NCI-H187 treated with DMSO at 0.1 percent for 48 hours (cell line): ENCODE results near the gene PARP1.
"Not testable (repeated sequence)": the region's sequence is repeated elsewhere in the genome, so short reads cannot be mapped to it uniquely, and the experiment has no call there.

Experiments used
- DNase-seq: peaks from one replicate; lab custom pipeline; 2025; lab: John Stamatoyannopoulos, UW

Gene PARP1

DNA sequence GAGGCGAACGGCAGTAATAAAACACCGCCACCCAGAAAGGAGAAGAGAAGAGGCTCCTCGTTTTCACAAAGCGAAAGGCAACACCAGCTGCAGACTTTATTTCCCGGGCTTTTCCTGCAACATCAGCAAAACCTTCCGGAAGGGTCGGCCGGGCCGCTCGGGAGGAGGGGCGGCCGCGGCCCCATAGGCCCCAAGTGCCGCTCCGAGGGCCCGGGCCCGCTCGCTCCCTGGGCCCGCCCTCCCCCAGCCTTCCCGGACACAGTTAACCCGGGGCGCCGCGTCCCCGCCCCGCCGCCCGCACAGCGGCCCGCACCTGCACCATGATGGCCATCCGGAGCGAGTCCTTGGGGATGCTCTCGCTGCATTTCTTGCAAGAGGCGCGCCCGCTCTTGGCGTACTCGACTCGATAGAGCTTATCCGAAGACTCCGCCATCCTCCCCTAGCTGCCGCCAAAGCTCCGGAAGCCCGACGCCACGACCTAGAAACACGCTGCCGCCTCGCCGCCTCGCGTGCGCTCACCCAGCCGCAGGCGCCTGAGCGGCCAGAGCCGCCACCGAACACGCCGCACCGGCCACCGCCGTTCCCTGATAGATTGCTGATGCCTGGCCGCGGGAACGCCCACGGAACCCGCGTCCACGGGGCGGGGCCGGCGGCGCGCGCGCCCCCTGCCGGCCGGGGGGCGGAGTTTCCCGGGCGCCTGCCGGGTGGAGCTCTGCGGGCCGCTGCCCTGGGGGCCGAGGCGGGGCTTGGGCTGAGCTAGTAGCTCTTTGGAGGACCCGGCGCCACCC is at the start of gene PARP1:
TSS of gene PARP1 (minus strand) at position 597 of the 788 bp plus-strand sequence. CDS start at position 433, 164 bp downstream.
- DNase-seq, result no peak

DNA sequence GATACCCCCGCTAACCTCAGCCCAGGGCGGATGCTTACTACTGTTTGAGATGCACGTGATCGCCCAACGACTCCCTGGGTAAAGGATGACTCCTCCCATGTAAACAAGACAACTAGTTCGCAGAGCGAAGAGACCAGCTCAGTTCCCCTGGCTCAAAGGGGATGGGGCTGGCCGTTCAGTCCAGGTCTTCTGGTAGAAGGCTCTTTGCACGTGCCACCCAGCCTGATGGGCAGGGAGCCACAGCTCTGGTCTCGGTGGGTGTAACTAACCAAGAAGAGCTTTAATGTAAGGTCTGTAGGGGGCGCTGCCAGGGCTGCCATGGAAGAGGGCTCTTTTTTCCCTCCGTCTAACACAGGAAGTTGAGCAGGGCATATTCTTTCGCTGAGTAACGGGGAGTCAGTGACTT is 49.4 kb upstream of the PARP1 start:
- no peak for DNase-seq

DNA sequence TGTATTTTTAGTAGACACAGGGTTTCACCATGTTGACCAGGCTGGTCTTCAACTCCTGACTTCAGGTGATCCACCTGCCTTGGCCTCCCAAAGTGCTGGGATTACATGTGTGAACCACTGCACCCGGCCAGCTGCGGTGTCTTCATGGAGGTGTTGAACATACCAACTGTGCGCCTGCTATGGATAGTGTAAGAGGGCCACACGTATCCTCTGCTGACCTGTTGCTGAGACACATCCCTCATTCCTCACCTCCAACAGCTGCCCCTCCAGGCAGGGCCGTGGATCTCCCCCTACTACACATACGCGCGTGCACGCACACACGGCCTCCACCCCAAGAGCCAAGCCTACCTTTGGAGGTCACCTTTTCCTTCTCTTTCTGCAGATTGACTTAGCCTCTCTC is 48.0 kb upstream of the PARP1 start:
- DNase-seq, result no peak

DNA sequence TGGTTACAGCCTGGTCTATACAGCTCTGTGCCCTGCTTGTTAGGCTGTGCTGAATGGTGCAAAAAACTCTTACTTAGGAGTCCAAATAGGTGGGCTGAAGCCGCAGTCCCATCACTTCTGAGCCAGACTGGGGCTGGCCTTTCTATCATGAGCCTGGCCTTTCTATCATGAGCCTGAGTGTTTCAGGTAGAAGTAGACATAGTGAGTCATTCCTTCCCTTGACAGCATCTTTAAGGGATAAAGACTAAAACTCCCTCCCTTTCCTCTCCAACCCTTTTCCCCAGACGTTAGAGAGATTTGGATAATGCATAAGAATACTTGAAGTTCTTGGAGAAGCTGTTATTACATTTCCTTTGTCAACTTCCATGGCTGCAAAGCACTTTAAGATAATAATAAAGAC is 46.5 kb upstream of the PARP1 start:
- no peak for DNase-seq

DNA sequence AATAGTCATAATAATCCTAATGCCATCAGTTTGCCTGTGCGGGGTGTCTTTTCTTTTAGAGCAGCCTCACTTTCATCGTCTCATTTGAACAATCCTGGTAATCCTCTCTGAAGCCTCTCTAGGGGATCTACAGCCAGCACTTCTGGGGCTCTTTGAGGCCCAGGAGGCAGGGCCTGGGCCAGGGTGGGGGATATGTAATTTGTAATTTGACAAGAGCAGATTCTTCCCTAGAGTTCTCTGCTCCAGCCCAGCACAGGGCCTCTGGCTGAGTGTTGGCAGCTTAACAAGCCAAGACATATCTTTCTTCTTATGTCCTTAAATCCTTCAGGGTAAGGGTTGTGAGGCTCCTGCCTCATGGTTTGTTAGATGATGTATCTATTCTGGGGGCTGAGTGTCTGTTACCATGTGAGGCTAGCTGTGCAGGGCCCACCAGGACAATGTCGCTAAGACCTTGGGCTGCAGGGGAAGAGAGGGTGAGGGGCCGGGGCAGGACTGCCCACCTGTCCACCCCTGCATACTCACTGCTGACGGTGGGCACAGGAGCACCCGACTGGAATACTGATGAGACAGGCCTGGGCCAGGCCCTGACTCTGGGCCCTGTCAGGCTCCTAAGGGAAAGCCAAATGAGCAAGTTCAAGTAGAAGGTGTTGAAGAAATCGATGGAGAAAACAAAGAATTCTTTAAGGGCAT is 45.3 kb upstream of the PARP1 start:
- DNase-seq, result no peak

DNA sequence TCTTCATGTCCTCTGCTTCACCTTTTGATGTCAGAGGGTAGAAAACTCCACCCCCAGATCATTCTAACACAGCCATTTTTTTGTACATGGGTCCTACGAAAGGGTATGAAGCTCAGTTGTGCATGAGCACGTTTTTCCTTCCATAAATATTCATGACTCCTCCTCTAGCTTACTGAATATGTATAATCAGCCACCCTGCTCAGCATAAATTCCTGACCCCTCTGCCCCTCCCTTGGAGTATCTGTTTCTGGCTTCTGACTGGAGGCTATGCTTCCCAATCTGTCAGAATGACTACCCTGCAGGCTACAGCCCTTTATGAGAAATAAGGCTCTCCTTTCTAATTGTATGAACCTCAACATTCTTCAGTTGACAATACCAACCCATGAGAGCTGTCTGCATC is 42.8 kb upstream of the PARP1 start:
- DNase-seq, result no peak

DNA sequence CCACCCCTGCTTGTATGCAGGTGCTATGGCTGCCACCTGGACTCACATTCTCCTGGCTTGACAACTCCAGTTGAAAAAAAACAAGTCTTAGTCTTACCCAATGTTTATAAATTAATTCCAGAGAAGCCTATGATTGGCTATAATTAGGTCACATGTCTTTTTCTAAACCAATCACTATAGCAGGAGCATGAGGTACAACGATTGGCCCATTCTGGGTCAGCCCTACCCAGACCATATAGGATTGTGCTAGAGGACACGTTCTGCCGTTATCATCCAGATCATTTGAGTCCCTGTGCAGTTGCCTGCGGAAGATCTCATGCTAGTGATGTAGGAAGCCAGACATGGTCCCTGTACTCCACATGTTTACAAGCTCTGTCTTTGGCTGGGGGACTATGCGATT is 41.9 kb upstream of the PARP1 start:
- no peak for DNase-seq

DNA sequence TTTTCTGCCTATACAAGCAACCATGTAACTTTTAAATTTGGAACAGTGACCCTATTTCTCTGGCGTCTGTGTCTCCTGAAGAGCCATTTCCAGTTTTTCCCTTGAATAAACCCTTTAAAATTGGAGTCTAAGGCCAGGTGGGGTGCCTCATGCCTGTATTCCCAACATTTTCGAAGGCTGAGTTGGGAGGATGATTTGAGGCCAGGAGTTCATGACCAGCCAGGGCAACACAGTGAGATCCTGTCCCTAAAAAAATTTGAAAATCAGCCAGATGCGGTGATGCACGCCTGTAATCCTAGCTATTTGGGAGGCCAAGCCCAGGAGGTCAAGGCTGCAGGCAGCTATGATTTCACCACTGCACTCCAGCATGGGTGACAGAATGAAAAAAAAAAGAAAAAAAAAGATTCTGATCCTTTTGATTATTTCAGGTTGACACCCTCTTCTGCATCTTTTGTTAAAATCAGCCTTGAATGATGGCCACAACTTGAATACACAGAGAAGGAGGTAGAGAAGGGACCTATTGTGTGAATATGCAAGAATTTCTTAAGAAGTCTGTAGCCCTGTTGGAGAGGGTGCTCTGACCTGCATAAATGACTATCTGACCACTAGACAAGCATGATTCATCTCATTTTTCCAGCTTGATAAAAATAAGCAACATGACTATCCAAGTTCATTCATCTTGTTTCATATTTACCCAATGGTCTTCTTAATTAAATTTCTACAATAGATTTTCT is 40.2 kb upstream of the PARP1 start:
- no peak for DNase-seq

DNA sequence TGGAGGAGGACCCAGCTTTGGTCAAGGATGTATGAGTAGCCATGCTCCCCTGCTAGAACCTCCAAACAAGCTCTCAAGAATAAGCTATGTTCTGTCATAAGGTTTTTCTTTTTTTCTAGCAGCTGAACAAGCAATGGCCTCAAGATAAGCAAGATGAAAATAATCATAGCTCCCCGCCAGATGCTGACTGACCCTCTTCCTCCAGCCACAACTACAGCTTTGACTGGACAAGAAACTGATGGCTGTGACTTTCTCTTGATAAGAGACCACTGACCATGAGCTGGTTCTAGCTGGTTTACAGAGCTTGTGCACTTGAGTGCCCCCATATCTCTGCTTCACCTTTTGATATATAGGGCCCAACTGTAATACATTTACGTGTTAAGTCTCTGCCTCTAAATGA is 38.2 kb upstream of the PARP1 start:
- no peak for DNase-seq

DNA sequence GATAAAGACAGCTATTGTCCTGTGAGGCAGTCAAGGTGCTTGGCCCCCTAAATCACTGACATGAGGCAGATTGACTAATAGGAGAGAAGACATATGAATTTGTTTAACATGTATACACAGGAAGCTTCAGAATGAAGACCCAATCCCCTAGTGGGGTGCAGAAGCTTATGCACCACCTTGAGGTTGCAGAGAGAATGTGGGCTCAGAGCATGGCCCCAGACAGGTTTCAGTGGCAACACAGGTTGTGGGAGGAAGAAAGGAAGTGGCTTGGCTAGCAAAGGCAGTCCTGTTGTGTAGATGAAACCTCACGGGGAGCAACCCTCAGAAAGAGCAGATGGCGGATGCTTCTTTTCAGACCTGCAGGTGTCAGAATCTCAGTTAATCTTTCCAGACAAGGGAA is 37.0 kb upstream of the PARP1 start:
- DNase-seq, result no peak

DNA sequence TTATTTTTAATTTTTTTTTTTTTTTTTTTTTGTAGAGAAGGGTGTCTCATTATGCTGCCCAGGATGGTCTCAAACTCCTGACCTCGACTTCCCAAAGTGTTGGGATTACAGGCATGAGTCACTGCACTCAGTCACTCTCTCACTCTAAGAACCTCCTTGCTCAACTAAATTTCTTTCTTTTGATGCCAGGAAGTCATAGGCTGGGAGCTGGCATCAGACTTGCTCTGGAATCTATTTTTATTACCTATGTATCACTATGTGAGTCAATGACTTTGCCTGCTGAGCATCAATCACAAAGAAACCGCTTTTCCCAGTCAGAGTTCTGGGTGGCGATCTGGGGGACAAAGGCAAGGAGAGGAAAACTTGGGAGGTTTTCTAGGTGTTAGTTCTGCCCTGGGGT is 35.5 kb upstream of the PARP1 start:
- DNase-seq, result no peak

DNA sequence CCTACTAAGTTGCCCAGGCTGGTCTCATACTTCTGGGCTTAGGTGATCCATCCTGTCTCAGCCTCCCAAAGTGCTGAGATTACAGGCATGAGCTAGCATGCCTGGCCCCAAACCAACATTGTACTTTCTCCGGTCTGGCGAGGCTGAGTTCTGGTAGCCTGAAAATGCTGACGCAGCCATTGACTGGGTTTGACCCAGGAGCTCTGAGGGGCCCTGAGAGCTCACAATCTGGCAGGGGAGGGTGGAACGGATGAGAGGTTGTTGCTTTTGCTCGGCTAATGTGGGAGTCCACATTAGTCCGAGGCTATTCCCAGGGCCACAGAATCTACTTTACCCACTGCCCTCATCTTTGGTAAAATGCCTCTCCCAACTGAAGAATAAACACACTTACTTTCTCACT is 35.1 kb upstream of the PARP1 start:
- no peak for DNase-seq

DNA sequence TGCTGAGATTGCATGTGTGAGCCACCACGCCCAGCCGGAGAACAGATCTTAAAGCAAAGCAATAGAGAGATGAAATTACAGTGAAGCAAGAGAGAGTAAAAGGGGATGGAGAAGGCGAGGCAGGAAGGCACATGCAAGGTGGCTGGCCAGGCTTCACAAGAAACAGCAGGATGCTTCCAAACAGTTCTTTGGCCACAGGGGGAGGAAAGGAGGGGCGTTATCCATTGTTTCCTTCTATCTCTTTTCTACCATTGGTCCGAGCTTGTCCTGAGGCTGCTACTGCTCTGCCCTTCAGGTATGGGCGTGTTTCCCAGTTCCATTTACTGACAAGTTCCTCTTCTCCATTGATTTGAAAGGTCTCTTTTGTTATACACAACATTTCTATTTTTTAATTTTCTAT is 33.7 kb upstream of the PARP1 start:
- no peak for DNase-seq

DNA sequence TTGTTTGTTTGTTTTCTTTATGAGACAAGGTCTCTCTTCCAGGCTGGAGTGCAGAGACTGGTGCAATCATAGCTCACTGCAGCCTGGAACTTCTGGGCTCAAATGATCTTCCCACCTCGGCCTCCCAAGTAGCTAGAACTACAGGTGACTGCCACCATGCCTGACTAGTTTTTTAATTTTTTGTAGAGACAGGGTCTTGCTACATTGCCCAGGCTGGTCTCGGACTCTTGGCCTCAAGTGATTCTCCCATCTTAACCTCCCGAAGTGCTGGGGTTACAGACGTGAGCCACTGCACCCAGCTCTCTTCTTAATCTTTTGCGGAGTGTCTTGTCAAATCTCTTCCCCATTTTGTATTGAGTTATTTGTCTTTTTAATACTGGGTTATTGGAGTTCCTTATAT is 32.6 kb upstream of the PARP1 start:
- no peak for DNase-seq

DNA sequence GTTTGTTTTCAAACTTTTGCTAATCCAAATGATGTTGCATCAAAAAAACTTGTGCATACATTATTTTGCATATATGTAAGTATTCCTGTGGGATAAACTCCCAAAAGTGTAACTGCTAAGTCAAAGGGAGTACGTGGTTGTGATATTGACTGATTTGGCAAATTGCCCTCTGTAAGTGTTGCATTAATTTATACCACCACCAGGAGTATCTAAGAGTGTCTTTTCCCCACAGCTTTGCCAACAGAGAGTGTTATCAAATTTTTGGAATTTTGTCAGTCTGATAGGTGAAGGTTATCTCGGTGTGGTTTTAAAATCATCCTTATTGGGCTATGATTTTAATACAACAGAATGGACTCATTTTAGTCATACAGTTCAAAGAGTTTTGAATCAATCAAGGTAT is 30.1 kb upstream of the PARP1 start:
- no peak for DNase-seq

DNA sequence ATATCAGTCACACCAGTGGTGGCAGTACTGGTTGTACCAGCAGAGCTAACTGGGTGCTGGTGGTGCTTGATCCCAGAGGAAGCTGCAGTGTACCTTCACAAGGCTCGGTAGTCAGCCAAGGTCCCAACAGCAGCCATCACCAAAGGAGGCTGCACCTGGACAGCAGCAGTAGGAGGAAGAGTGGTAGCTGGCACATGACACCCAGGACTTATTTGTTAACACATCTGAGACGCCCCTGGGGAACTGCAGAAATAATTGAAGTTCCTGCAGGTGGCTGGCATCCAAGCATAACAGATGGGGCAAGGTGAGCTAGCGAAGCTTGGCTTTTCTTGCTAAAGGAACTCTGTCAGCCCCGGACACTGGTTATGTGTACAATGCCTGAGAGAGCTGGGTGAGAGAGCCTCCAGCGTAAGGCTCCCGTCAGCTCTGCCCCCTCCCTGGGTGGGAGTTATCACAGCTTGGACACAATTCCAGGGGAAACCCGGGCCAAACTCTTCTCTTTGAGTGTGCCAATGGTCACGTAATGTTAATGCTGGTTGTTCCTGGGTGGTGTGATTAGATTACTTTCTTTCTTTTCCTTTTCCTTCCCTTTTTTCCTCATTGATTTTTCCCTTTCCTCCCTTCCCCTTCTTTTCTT is 29.1 kb upstream of the PARP1 start:
- DNase-seq, result peak; percentile 61

DNA sequence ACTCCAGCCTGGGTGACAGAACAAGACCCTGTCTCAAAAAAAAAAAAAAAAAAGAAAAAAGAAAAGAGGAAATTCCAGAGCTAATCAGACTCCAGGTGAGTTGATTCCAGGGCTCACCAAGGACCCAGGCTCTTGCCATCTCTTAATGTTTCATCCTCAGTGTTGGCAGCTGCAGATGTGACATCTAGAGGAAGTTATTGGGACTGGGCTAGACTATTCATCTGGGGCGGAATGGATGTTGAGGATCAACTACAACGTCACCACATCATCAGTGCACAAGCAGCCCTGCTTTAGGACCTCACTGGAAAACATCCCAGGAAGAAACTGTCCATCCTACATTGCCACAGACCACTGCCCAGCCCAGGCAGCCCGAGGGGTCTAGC is 28.6 kb upstream of the PARP1 start:
- DNase-seq, result no peak

DNA sequence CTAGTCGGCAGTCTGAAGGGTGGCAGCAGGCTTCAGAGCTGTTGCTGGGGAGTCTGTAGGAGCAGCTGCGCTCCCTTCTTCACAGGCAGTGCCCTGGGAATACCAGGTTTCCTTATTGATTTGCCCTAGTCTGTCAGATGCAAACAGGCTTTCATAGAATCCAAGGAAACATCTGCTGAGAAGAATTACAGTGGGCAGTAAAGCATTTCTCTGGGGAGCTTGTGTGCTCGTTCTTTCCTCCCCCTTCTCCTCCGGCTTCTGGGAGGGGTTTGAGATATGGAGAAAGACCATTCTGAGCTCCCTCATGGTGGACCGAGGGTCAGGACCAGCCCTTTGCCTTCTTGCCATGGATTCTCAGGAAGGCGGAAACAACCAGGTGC is 25.4 kb upstream of the PARP1 start:
- no peak for DNase-seq

DNA sequence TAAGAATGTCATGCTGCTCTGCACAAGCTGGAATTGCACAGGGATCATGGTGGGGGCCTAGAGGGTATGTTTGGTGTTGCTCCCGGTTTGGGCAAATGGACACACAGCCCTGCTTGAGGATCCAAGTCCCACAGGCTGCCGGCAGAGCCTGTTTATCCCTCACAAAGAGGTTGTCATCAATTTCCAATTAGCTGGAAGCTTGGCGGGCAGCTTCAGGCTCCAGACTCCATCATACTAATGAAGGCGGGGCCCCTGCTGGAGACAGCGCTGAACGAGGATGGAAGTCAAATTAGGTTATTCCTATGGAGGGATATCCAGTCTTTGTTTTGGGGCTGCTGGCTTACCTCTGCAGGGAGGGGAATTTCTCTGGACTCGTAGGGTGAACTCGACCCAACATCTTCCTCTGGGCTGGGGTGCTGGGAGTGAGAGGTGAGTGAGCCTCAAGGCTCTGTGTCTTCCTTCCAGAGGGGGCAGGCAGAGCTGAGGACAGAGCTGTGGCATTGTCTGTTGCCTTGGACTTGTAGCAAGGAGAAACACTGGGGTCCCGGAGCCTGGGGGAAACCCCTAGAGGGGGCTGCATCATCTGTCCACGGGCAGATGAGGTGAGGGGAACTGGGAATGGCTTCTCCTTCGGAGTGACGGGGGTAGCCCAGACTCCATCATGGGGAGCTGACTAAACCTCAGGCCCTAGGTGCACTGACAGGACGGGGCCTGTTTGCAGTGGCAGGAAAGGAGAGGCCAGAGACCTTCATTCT is 24.9 kb upstream of the PARP1 start:
- DNase-seq, result no peak

DNA sequence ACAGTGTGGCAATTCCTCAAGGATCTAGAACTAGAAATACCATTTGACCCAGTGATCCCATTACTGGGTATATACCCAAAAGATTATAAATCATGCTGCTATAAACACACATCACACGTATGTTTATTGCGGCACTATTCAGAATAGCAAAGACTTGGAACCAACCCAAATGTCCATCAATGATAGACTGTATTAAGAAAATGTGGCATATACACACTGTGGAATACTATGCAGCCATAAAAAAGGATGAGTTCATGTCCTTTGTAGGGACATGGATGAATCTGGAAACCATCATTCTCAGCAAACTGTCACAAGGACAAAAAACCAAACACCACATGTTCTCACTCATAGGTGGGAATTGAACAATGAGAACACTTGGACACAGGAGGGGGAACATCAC is 24.0 kb upstream of the PARP1 start:
- not testable (repeated sequence) for DNase-seq

DNA sequence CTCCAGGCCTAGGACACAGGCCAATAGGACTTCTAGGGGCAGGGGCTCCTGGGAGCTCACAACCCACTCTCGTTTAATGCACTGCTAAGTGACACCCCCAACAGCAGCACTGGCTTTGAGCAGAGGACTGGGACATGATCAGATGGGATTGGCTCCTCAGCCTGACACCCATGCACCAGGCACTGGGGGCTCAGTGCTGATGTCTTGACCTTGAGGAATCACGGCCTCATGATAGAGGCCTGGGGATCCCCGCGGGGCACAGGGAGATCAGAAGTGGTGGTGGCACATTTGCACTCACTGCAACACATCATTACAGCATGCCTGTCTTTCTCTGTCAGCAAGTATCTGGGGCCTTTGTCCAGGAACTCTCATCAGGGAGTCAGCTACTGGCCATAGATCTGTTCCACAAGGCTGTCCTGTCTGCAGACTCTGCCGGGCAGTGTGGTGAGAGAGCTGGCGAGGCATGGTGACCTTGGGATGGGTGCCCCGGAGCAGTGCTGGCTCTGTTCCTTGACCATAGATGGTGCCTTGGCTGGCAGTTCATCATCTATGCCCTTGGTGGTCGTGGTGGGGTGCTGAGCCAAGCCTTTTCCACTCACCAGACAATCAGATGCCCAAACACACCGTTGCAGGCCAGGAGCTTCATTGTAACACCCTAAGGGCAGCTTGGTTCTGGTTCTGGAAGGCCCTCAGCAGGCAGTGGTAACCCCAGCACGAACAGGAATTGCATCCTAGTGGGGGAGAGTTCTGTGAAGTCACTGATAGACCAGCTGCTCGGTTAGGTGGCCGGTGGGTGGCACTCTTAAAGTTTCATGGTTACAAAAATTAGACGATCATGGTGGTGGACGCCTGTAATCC is 22.2 kb upstream of the PARP1 start:
- DNase-seq, result no peak
